OCI-LY1 (cell line): ENCODE data around the gene PTPA.

Source experiments
- EZH2 ChIP-seq: fragments of 200-600 bp; sonication (generic), shearing (Covaris generic); IDR thresholded peaks from 2 replicates; pipeline ENCODE4 v1.8.0; 2017; ENCODE audit warnings: borderline replicate concordance, mixed run types, mild to moderate bottlenecking, antibody characterized with exemption, low read length, moderate library complexity, mixed read lengths
- TF ChIP-seq, protein P1 (sequence below): fragments of 200-600 bp; sonication (generic), shearing (Covaris generic); IDR thresholded peaks from 2 replicates; pipeline ENCODE4 v1.5.1; 2017; ENCODE audit warnings: mild to moderate bottlenecking, antibody characterized with exemption, low read length, moderate library complexity, mixed read lengths

DNA sequence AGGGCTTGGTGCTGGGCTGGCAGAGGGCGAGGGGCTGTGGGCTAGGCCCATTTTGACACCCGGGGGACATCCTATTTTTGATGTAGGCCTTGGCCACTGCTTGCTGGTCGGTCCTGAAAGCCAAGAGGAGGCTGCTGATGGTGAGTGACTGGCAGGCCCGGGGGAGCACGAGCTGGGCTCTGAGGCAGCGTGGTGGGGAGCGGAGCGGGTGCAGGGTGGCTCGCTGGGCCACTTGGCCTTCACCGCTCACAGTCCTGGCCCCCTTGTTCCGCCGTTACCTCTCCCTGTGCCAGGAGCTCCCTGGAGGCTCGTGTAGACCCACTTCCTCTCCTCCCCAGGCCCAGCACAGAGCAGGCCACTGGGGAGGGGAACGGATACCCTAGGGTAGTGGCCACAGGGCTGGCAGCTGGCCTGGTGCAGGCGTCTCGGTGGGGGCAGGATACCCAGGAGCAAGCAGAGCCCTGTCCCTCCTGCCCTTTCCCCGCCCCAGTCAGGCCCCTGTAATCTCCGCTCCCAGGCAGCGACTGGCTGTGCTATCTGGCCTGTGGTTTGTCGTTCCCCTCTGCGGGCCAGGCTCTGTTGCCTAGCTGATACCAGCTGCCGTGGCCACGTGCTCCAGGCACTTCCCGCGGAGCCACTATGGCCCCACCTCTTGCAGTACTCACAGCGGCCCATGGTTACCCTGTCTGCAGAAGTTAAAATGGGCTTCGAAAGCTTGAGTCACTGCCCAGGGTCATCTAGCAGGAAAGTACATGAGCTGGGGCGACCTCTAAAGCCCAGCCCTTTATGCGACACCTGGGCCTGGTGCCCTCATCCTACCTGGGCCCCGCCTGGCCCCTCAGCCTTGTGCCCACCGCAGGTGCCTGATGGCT lies 42.0 kb upstream of the PTPA start:
- TF ChIP-seq, protein P1, sequence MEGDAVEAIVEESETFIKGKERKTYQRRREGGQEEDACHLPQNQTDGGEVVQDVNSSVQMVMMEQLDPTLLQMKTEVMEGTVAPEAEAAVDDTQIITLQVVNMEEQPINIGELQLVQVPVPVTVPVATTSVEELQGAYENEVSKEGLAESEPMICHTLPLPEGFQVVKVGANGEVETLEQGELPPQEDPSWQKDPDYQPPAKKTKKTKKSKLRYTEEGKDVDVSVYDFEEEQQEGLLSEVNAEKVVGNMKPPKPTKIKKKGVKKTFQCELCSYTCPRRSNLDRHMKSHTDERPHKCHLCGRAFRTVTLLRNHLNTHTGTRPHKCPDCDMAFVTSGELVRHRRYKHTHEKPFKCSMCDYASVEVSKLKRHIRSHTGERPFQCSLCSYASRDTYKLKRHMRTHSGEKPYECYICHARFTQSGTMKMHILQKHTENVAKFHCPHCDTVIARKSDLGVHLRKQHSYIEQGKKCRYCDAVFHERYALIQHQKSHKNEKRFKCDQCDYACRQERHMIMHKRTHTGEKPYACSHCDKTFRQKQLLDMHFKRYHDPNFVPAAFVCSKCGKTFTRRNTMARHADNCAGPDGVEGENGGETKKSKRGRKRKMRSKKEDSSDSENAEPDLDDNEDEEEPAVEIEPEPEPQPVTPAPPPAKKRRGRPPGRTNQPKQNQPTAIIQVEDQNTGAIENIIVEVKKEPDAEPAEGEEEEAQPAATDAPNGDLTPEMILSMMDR: no peak
- no peak for TF ChIP-seq EZH2
